GM12878 (cell line): Measurements from ENCODE around the gene NUP85. TPM values are rescaled to one million over a fixed set of nuclear protein-coding genes. Genes with fewer than 3 reads are reported as not detected.

Experiments
- ATAC-seq: fragments of 200-7000 bp; cut with Tn5 transposase; 3 replicates; pipeline ENCODE4 v1.9.1; 2020; ENCODE audit warnings: mild to moderate bottlenecking, moderate library complexity
- BruUV-seq: library from RNA; stranded (reverse); fragments of 400-500 nt; replicated peaks from 2 replicates; lab custom pipeline; 2021; lab: Mats Ljungman, UMichigan
- CTCF ChIA-PET: fragments of 300-600 bp; sonication (Branson Sonifier 250); formaldehyde crosslinking; extraction: SDS; loops from one replicate; lab custom pipeline; 2021; ENCODE audit warnings: inconsistent platforms; lab: Yijun Ruan, JAX
- POLR2A ChIA-PET: fragments of 350-600 bp; formaldehyde crosslinking; extraction: SDS; loops from one replicate; lab custom pipeline; 2021; ENCODE audit warnings: inconsistent platforms; lab: Charles Lee
- RAD21 ChIA-PET: fragments of 300-600 bp; sonication (Branson Sonifier 250); formaldehyde crosslinking; loops from one replicate; lab custom pipeline; 2023; ENCODE audit warnings: antibody characterized with exemption; ENCODE audit not compliant: unreplicated experiment; lab: Charles Lee
- SMC1A ChIA-PET: fragments of 300-600 bp; sonication (Branson Sonifier 250); formaldehyde crosslinking; loops from one replicate; lab custom pipeline; 2023; ENCODE audit not compliant: unreplicated experiment, uncharacterized antibody; lab: Charles Lee
- DNase-seq: peaks from one replicate; pipeline ENCODE4 v3.0.0-alpha.2; 2011; ENCODE audit warnings: low read depth, low spot score
- FAIRE-seq: peaks from 3 replicates; lab custom pipeline; 2011; peaks lifted over from hg19 to GRCh38; lab: Jason Lieb, UNC
- H2AFZ ChIP-seq: 2 replicates; pipeline ENCODE4 v1.6.0; 2011; ENCODE audit warnings: low read depth, low read length, control low read depth; ENCODE audit not compliant: control insufficient read depth
- H3K27ac ChIP-seq: 2 replicates; pipeline ENCODE4 v1.5.1; 2011; ENCODE audit warnings: control low read depth; ENCODE audit not compliant: control insufficient read depth, insufficient read depth
- H3K27me3 ChIP-seq, 2 experiments: replicated peaks in 1 of 2; 2 replicates each; pipeline versions ENCODE4 v1.6.0 to v1.6.1; 2011; ENCODE audit warnings: low read length in 1 of 2; ENCODE audit not compliant: control insufficient read depth in 2 of 2, insufficient read depth in 2 of 2
- H3K36me3 ChIP-seq, 2 experiments: 2 replicates each; pipeline ENCODE4 v1.5.1; 2011; ENCODE audit warnings: low read length in 1 of 2; ENCODE audit not compliant: control insufficient read depth in 2 of 2, insufficient read depth in 2 of 2
- H3K4me1 ChIP-seq: 2 replicates; pipeline ENCODE4 v1.6.1; 2011; ENCODE audit warnings: mild to moderate bottlenecking, low read length, moderate library complexity, mixed read lengths; ENCODE audit not compliant: control insufficient read depth, insufficient read depth
- H3K4me2 ChIP-seq: 2 replicates; pipeline ENCODE4 v1.6.0; 2011; ENCODE audit warnings: control low read depth; ENCODE audit not compliant: control insufficient read depth, insufficient read depth
- H3K4me3 ChIP-seq: fragments of 200-600 bp; sonication (generic); 2 replicates; pipeline ENCODE4 v1.5.1; 2016
- H3K79me2 ChIP-seq: 2 replicates; pipeline ENCODE4 v1.6.0; 2011; ENCODE audit warnings: low read length; ENCODE audit not compliant: control insufficient read depth, insufficient read depth
- H3K9ac ChIP-seq: 2 replicates; pipeline ENCODE4 v1.8.0; 2011; ENCODE audit warnings: low read length, control low read depth, mixed read lengths; ENCODE audit not compliant: control insufficient read depth, insufficient read depth
- H3K9me3 ChIP-seq: replicated peaks from 3 replicates; pipeline ENCODE4 v1.5.1; 2011; ENCODE audit warnings: mild to moderate bottlenecking, low read length; ENCODE audit not compliant: control insufficient read depth, insufficient read depth
- H4K20me1 ChIP-seq: 2 replicates; pipeline ENCODE4 v1.6.0; 2011; ENCODE audit not compliant: control insufficient read depth, insufficient read depth
- ATF7 ChIP-seq: fragments of 450-650 bp; IDR thresholded peaks from 2 replicates; pipeline ENCODE4 v1.6.1; 2016; ENCODE audit warnings: low read depth, mild to moderate bottlenecking
- BCL3 ChIP-seq: IDR thresholded peaks from 2 replicates; pipeline ENCODE4 v1.6.1; 2011; ENCODE audit warnings: borderline replicate concordance, low read depth, mild to moderate bottlenecking, moderate library complexity, low read length; ENCODE audit not compliant: insufficient read depth, poor library complexity, severe bottlenecking
- EED ChIP-seq: sonication (generic); IDR thresholded peaks from 2 replicates; pipeline ENCODE4 v1.6.1; 2016; ENCODE audit warnings: antibody characterized with exemption, low read depth
- ETV6 ChIP-seq, 2 experiments: fragments of 450-650 bp in 1 of 2; IDR thresholded peaks in 1 of 2; conservative IDR thresholded peaks in 1 of 2; 2 replicates each; pipeline ENCODE4 v1.6.1; 2014; ENCODE audit warnings: antibody characterized with exemption in 1 of 2, borderline replicate concordance in 1 of 2, low read depth in 1 of 2, mild to moderate bottlenecking in 1 of 2, moderate library complexity in 1 of 2
- GABPA ChIP-seq: IDR thresholded peaks from 2 replicates; pipeline ENCODE4 v1.6.1; 2014; ENCODE audit warnings: antibody characterized with exemption, low read depth, mild to moderate bottlenecking, inconsistent platforms
- IKZF1 ChIP-seq: fragments of 450-650 bp; conservative IDR thresholded peaks from 2 replicates; pipeline ENCODE4 v1.6.1; 2017; ENCODE audit warnings: antibody characterized with exemption, mild to moderate bottlenecking
- LARP7 ChIP-seq: fragments of 450-650 bp; IDR thresholded peaks from 2 replicates; pipeline ENCODE4 v1.6.1; 2017; ENCODE audit warnings: mild to moderate bottlenecking
- SKIL ChIP-seq: fragments of 450-650 bp; IDR thresholded peaks from 2 replicates; pipeline ENCODE4 v1.6.1; 2017; ENCODE audit warnings: mild to moderate bottlenecking, low read depth, inconsistent platforms; ENCODE audit not compliant: poor library complexity, severe bottlenecking
- SP1 ChIP-seq: IDR thresholded peaks from one replicate; pipeline ENCODE4 v1.6.1; 2011; ENCODE audit warnings: low read depth, low read length
- SRF ChIP-seq, 2 experiments: IDR thresholded peaks; 2 replicates each; pipeline ENCODE4 v1.6.1; 2011; ENCODE audit warnings: low read depth in 2 of 2, low read length in 2 of 2, mild to moderate bottlenecking in 1 of 2, moderate library complexity in 1 of 2
- TBL1XR1 ChIP-seq: IDR thresholded peaks from 2 replicates; pipeline ENCODE4 v1.6.1; 2012; ENCODE audit warnings: low read depth, low read length, improper control_type of control experiment
- ZNF24 ChIP-seq: fragments of 450-650 bp; IDR thresholded peaks from 2 replicates; pipeline ENCODE4 v1.6.1; 2017; ENCODE audit warnings: antibody characterized with exemption, mild to moderate bottlenecking
- WGBS: methylation state at CpG from one replicate; pipeline ENCODE4 v1.1.6; 2016; ENCODE audit warnings: low lambda C conversion rate; ENCODE audit not compliant: insufficient replicate concordance, insufficient coverage; ENCODE audit errors: missing lambda C conversion rate; 5-methylcytosine and 5-hydroxymethylcytosine counted together
- in situ Hi-C: fragments of 300-500 bp; cut with MboI; formaldehyde crosslinking; loops from 9 replicates; pipeline ENCODE4 v1.14.3; 2018; ENCODE audit warnings: mixed read lengths
- intact Hi-C: fragments of 100-400 bp; cut with micrococcal nuclease; formaldehyde crosslinking; loops from one replicate; pipeline ENCODE4 v1.14.2; 2022; ENCODE audit not compliant: unreplicated experiment
- polyA plus RNA-seq, 11 experiments: library from polyadenylated mRNA; depleted of rRNA in 4 of 11; unstranded in 6 of 11; stranded (reverse) in 5 of 11; fragments of >200 nt; fragmentation: Nextera tagmentation in 4 of 11; fragmentation: Illumina TruSeq in 1 of 11; extraction: Ambion mirVana in 4 of 11; extraction: Trizol in 1 of 11; gene quantifications; 1 replicate in 1 of 11; 2 replicates in 10 of 11; pipeline versions ENCODE4 v1.2.1 to v1.2.3, GENCODE V29; 2011 to 2016; ENCODE audit warnings: inconsistent platforms in 2 of 11, missing spikeins in 2 of 11, low read depth in 1 of 11
- total RNA-seq, 4 experiments: library from RNA; depleted of rRNA in 3 of 4; stranded (reverse); fragments of >200 nt in 3 of 4; fragmentation: Illumina TruSeq in 1 of 4; extraction: Trizol in 1 of 4; gene quantifications; 2 replicates each; pipeline versions ENCODE4 v1.2.1 to v1.2.3, GENCODE V29; 2013 to 2021

NUP85 gene
- total and polyA plus RNA-seq, 10 of the 15 experiments (the other 5 are each of a cell fraction or from before 2014, with no cell fraction given) = 54.0 to 135 (median 95.4) TPM

GRCh38 chr17:75267411-75268232 is 62.1 kb downstream of the NUP85 start:
- peaks cover 39% of the 10 kb centered on the region for H3K79me2 ChIP-seq
- in situ Hi-C loops = no loop called here
- TF ChIP-seq ETV6 (conservative IDR thresholded peaks at IDR 0.05 in 1 of 2, IDR thresholded peaks at IDR 0.05 in 1 of 2; ENCODE audit: borderline replicate concordance in 1 of 2, low read depth in 1 of 2) (no peak), GABPA (no peak), SP1 (no peak), IKZF1 (no peak), TBL1XR1 (no peak), SKIL (no peak), ZNF24 (no peak), ATF7 (no peak), LARP7 (no peak), SRF (IDR thresholded peaks at IDR 0.05; ENCODE audit: low read depth in 2 of 2, low read length in 2 of 2) (no peak), BCL3 (no peak), EED (no peak)
- TF ChIP-seq, all 136 proteins: peak for 0
- no peak for FAIRE-seq
- H3K9ac ChIP-seq = no peak overlapping the region
- CTCF ChIA-PET = interaction anchor here (0.5 to 5.3 kb wide), 3 partner anchors 21 to 306 kb away, joined by 3 to 46 read pairs (median 7); partner anchors contain the start of gene SLC25A19
- H3K4me2 ChIP-seq = no peak overlapping the region
- WGBS = 81% methylated on average over 14 of the region's 14 CpGs
- no TSS peak for BruUV-seq
- SMC1A ChIA-PET = interaction anchor here (0.6 to 1.3 kb wide), 3 partner anchors 18 to 386 kb away, joined by 3 to 6 read pairs (median 5); no protein-coding TSS in a partner anchor
- peaks cover 15 to 17% of the 10 kb centered on the region in 2 experiments for H3K36me3 ChIP-seq
- H3K27ac ChIP-seq = no peak overlapping the region
- no peaks in the 10 kb centered on the region for H4K20me1 ChIP-seq
- H3K4me1 ChIP-seq = peaks cover 17% of the 10 kb centered on the region
- RAD21 ChIA-PET = interaction anchor here (0.6 kb wide), 1 partner anchor 617 kb away, joined by 3 read pairs; no protein-coding TSS in a partner anchor
- no peak overlapping the region for H3K4me3 ChIP-seq
- ATAC-seq = no peak
- H3K27me3 ChIP-seq = no peaks in the 10 kb centered on the region
- intact Hi-C loops = loop anchor here (10.0 kb wide), 1 partner anchor 247 kb away; the partner anchor contains the start of genes CASKIN2 and TSEN54
- DNase-seq = no peak
- H3K9me3 ChIP-seq = no peaks in the 10 kb centered on the region
- H2AFZ ChIP-seq = no peak overlapping the region
- POLR2A ChIA-PET = no interaction called here
